ENCODE data around the gene LLGL2.

LLGL2 gene

GRCh38 chr17:75506134-75506533 is 19.4 kb upstream of the LLGL2 start:
- Histone ChIP-seq H4K20me1 (peaks cover 0 to 90% (median 50%) of the 10 kb centered on the region in 11 experiments; a peak in 17 of 22 replicates), H3K4me1 (peaks cover 8 to 98% (median 91%) of the 10 kb centered on the region in 10 experiments; a peak in 19 of 20 replicates), H3K36me3 (peaks cover 6 to 97% (median 80%) of the 10 kb centered on the region in 11 experiments; a peak in 21 of 22 replicates), H3K9me3 (replicated peaks in 1 of 11) (no peaks in the 10 kb centered on the region), H3K9ac (peak overlapping the region in 3 of 11 experiments; percentile 9 to 26 (median 18); a peak in 1 of 22 replicates), H3K27me3 (no peaks in the 10 kb centered on the region), H3K4me2 (peak overlapping the region in 9 of 11 experiments; percentile 2 to 77 (median 38); a peak in 15 of 22 replicates), H3K27ac (no peak overlapping the region; a peak in 1 of 22 replicates), H3K4me3 (no peak overlapping the region)
- no peak for TF ChIP-seq Cebpa-rat (IDR thresholded peaks at IDR 0.05)

GRCh38 chr17:75506888-75507287 is 18.6 kb upstream of the LLGL2 start:
- H3K36me3 ChIP-seq, result peaks cover 6 to 97% (median 80%) of the 10 kb centered on the region in 11 experiments; a peak in 21 of 22 replicates
- H3K9ac ChIP-seq, result no peak overlapping the region
- peaks cover 0 to 92% (median 57%) of the 10 kb centered on the region in 11 experiments; a peak in 17 of 22 replicates for H4K20me1 ChIP-seq

GRCh38 chr17:75507733-75508719 is 17.5 kb upstream of the LLGL2 start:
- Histone ChIP-seq H3K4me3 (no peak overlapping the region), H3K9ac (peak overlapping the region in 9 of 11 experiments; percentile 15 to 71 (median 38); a peak in 12 of 22 replicates), H3K9me3 (replicated peaks in 1 of 11) (no peaks in the 10 kb centered on the region), H3K4me1 (peaks cover 23 to 100% (median 96%) of the 10 kb centered on the region in 10 experiments), H3K36me3 (peaks cover 6 to 97% (median 78%) of the 10 kb centered on the region in 11 experiments; a peak in 21 of 22 replicates), H3K27ac (peak overlapping the region in 7 of 11 experiments; percentile 8 to 57 (median 41); a peak in 8 of 22 replicates), H3K4me2 (peak overlapping the region in 8 of 11 experiments; percentile 42 to 99 (median 64); a peak in 17 of 22 replicates), H4K20me1 (peaks cover 0 to 96% (median 68%) of the 10 kb centered on the region in 11 experiments; a peak in 17 of 22 replicates), H3K27me3 (no peaks in the 10 kb centered on the region)
- no peak for TF ChIP-seq Cebpa-rat (IDR thresholded peaks at IDR 0.05)

More at GRCh38 chr17:75506888-75507287, 18.6 kb upstream of the LLGL2 start:
- peak overlapping the region in 8 of 11 experiments; percentile 2 to 77 (median 50); a peak in 9 of 22 replicates for H3K4me2 ChIP-seq
- no peak for TF ChIP-seq Cebpa-rat (IDR thresholded peaks at IDR 0.05)
- H3K4me3 ChIP-seq, result no peak overlapping the region
- no peaks in the 10 kb centered on the region for H3K9me3 ChIP-seq (replicated peaks in 1 of 11)
- no peaks in the 10 kb centered on the region for H3K27me3 ChIP-seq
- peaks cover 11 to 98% (median 90%) of the 10 kb centered on the region in 10 experiments for H3K4me1 ChIP-seq
- H3K27ac ChIP-seq, result no peak overlapping the region

GRCh38 chr17:75508931-75509361 is 16.6 kb upstream of the LLGL2 start:
- peak overlapping the region in 6 of 11 experiments; percentile 8 to 60 (median 51); a peak in 9 of 22 replicates for H3K9ac ChIP-seq
- peaks cover 32 to 100% (median 96%) of the 10 kb centered on the region in 10 experiments for H3K4me1 ChIP-seq
- H4K20me1 ChIP-seq, result peaks cover 0 to 97% (median 78%) of the 10 kb centered on the region in 11 experiments; a peak in 17 of 22 replicates
- H3K27ac ChIP-seq, result peak overlapping the region in 2 of 11 experiments; percentile 42 to 57; a peak in 3 of 22 replicates
- H3K4me2 ChIP-seq, result peak overlapping the region in 8 of 11 experiments; percentile 42 to 99 (median 64); a peak in 15 of 22 replicates
- TF ChIP-seq Cebpa-rat (IDR thresholded peaks at IDR 0.05), result no peak
- no peaks in the 10 kb centered on the region for H3K9me3 ChIP-seq (replicated peaks in 1 of 11)
- no peaks in the 10 kb centered on the region for H3K27me3 ChIP-seq
- H3K36me3 ChIP-seq, result peaks cover 6 to 98% (median 78%) of the 10 kb centered on the region in 11 experiments; a peak in 21 of 22 replicates
- H3K4me3 ChIP-seq, result no peak overlapping the region

- H3K4me1 ChIP-seq, result peaks cover 33 to 100% (median 95%) of the 10 kb centered on the region in 10 experiments
- H3K27me3 ChIP-seq, result no peaks in the 10 kb centered on the region
- peaks cover 6 to 93% (median 73%) of the 10 kb centered on the region in 11 experiments; a peak in 21 of 22 replicates for H3K36me3 ChIP-seq
- peaks cover 0 to 98% (median 85%) of the 10 kb centered on the region in 11 experiments; a peak in 17 of 22 replicates for H4K20me1 ChIP-seq
- H3K9ac ChIP-seq, result peak overlapping the region in 7 of 11 experiments; percentile 8 to 59 (median 18); a peak in 10 of 22 replicates
- no peak for TF ChIP-seq Cebpa-rat (IDR thresholded peaks at IDR 0.05)
- no peaks in the 10 kb centered on the region for H3K9me3 ChIP-seq (replicated peaks in 1 of 11)
- no peak overlapping the region for H3K4me3 ChIP-seq
- peak overlapping the region; percentile 15 to 99 (median 57); a peak in 17 of 22 replicates for H3K4me2 ChIP-seq
- H3K27ac ChIP-seq, result peak overlapping the region in 3 of 11 experiments; percentile 23 to 42 (median 25); a peak in 4 of 22 replicates
These were observed 15.8 kb upstream of the LLGL2 start for GRCh38 chr17:75509528-75510258.

GRCh38 chr17:75511270-75511609 is 14.3 kb upstream of the LLGL2 start:
- H4K20me1 ChIP-seq, result peaks cover 0 to 85% (median 81%) of the 10 kb centered on the region in 11 experiments; a peak in 17 of 22 replicates
- peak overlapping the region in 7 of 11 experiments; percentile 82 to 94 (median 91); a peak in 9 of 22 replicates for H3K9ac ChIP-seq
- H3K27ac ChIP-seq, result peak overlapping the region in 2 of 11 experiments; percentile 36 to 43; a peak in 3 of 22 replicates
- no peaks in the 10 kb centered on the region for H3K9me3 ChIP-seq (replicated peaks in 1 of 11)
- H3K36me3 ChIP-seq, result peaks cover 6 to 77% (median 58%) of the 10 kb centered on the region in 11 experiments; a peak in 21 of 22 replicates
- H3K27me3 ChIP-seq, result no peaks in the 10 kb centered on the region
- peaks cover 34 to 85% (median 81%) of the 10 kb centered on the region in 10 experiments for H3K4me1 ChIP-seq
- no peak overlapping the region for H3K4me3 ChIP-seq
- no peak for TF ChIP-seq Cebpa-rat (IDR thresholded peaks at IDR 0.05)
- peak overlapping the region in 9 of 11 experiments; percentile 91 to 99 (median 98); a peak in 14 of 22 replicates for H3K4me2 ChIP-seq

- peak overlapping the region in 4 of 11 experiments; percentile 2 to 43 (median 38); a peak in 5 of 22 replicates for H3K27ac ChIP-seq
- H3K9ac ChIP-seq, result peak overlapping the region in 10 of 11 experiments; percentile 35 to 94 (median 84); a peak in 18 of 22 replicates
- peak overlapping the region; percentile 91 to 99 (median 98) for H3K4me2 ChIP-seq
- no peak for TF ChIP-seq Cebpa-rat (IDR thresholded peaks at IDR 0.05)
- peaks cover 0 to 81% (median 76%) of the 10 kb centered on the region in 11 experiments; a peak in 17 of 22 replicates for H4K20me1 ChIP-seq
- H3K4me1 ChIP-seq, result peaks cover 34 to 79% (median 76%) of the 10 kb centered on the region in 10 experiments
- H3K27me3 ChIP-seq, result no peaks in the 10 kb centered on the region
- peaks cover 2 to 71% (median 51%) of the 10 kb centered on the region in 11 experiments; a peak in 20 of 22 replicates for H3K36me3 ChIP-seq
- no peaks in the 10 kb centered on the region for H3K9me3 ChIP-seq (replicated peaks in 1 of 11)
- H3K4me3 ChIP-seq, result peak overlapping the region in 3 of 10 experiments; percentile 95 to 98 (median 97); a peak in 7 of 20 replicates
These were observed 13.6 kb upstream of the LLGL2 start for GRCh38 chr17:75511610-75512575.
